NCI-H2107 treated with DMSO at 0.1 percent for 48 hours (cell line): ENCODE measurements around the gene RGS2.

Source experiments
- DNase-seq: peaks from one replicate; lab custom pipeline; 2025; ENCODE audit not compliant: unreplicated experiment; lab: John Stamatoyannopoulos, UW

RGS2 gene

GRCh38 chr1:192808518-192809306, at the start of gene RGS2:
RGS2 (plus strand) TSS chr1:192809039; CDS start chr1:192809072, 33 bp downstream.
- DNase-seq: peak; percentile 89

DNA sequence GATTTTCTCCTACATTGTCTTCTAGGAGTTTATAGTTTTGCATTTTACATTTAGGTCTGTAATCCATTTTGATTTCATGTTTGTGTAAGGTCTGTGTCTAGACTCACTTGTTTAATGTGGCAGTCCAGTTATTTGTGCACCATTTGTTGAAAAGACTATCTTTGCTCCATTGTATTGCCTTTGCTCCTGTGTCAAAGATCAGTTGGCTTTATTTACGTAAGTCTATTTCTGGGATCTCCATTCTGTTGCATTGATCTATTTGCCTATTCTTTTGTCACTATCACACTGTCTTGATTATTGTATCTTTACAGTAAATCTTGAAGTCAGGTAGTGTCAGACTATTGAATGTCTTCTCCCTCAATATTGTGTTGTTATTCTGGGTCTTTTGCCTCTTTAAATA, 49.7 kb upstream of the RGS2 start:
- DNase-seq: no peak

GRCh38 chr1:192762265-192762664, 46.6 kb upstream of the RGS2 start:
- no peak for DNase-seq

GRCh38 chr1:192763243-192763642, 45.6 kb upstream of the RGS2 start:
- no peak for DNase-seq

DNA sequence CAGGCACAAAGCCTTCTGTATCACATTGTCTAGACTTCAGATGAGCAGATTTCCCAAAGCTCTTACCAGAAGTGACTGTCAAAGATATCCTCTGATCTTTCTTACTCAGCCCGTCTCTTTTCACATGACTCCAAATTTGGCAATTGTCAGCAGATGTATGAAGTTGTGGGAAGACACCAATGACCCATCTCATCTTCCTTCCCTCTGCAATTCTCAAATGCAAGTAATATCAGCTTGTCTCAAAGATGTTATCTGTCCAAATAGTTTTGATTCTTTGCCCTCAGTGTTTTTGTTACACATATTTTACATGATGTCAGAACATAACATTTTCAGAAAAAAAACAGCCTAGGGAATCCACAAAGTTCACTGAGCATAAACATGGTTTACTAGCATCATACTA, 45.1 kb upstream of the RGS2 start:
- no peak for DNase-seq

DNA sequence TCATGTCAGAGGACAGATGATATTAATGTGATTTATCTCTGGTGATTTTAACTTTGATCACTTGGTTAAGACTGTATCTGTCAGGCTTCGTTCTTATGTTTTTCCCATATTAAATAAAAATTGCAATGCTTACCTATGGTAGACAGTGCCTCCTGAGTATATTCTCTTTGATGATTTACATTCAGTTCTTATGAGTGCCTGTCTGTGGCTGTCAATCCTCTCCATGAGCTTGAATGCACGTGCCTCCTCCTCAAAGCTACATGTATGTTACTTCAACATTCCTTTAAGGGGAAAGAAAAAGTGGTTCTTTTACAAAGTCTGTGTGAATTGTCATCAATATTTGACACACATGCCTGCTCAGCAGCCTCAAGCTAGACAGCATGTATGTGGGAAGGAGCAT, 44.2 kb upstream of the RGS2 start:
- DNase-seq: no peak

DNA sequence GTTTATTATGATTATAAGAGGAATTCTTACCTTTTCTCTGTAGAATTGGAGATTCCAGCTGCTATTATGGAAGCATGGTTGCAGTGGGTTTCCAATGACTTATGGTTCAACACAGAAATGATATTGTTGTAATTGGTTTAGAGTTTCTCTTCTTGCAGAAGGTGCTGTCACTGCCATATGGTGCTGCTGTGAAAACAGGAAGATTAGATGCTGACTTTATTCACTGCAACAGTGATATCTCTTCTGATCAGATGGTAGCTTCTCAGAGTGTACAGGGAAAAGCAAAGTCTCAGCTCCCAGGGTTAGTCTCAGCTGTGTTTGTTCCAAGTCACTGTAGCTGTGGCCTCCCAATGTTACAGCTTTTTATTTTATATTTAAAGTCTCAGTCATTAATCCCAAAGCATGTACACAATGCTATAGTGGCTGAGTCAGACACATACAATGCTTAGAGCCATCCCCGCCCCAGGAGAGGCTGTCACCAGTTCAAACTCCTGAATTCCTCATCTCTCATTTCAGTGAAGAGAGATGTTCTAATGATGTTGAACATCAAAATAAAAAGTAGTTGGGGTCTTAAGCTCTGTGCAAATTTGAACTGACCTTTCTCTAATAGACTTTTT, 42.7 kb upstream of the RGS2 start:
- DNase-seq: no peak

DNA sequence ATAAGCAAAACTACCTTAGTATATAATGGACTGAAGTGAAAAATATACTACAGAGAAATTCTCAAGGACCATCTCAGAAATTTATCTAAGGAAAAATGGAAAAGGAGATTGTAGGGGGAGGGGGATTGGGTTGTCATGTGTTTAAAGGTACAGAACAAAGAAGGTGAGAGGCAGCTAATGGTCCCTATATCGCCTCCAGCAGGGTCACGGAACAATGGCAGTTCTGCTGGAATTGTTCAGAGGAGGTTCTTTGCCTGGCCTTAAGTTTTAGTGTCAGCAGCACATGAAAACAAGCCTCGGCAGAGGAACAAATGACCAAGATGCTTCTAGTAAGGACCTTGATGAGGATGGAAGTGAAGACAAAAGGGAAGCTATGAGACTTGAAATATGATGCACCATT, 42.0 kb upstream of the RGS2 start:
- no peak for DNase-seq

DNA sequence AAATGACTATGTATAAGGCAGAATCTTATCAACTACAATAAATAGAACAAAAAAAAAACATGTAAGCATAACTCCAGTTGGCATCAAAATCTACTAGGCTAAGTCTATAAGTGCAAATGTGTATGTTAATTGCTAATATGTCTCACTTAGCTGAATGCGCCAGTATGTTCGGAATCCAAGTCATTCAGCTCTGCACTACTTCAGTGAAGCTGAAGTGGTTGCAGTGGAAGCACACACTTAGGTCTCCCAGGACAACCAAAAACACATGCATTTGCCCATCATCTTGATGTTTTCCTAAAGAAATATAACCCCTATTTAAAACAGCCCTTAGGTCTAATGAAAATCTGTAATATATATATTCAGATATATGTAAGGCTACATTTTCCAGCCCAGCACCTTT, 41.0 kb upstream of the RGS2 start:
- DNase-seq: no peak

GRCh38 chr1:192768463-192768862, 40.4 kb upstream of the RGS2 start:
- no peak for DNase-seq

DNA sequence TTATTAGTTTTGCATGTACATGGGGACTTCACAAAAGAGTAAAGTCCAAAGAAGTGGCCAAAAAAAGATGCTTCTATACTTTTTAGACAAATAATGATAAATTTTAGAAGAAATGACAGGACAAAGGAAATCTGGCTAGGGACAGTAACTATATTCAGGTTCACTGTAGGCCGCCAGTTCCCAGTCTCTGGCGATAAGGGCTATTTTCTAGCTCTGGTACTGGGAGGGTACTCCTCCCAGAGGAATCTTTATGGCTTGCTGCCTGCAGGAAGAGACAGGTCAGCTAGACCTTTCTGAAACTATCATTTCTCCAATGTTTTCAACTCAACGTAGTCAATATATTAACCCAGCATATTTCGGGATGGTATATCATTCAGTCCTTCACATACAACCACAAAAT, 37.5 kb upstream of the RGS2 start:
- DNase-seq: no peak

DNA sequence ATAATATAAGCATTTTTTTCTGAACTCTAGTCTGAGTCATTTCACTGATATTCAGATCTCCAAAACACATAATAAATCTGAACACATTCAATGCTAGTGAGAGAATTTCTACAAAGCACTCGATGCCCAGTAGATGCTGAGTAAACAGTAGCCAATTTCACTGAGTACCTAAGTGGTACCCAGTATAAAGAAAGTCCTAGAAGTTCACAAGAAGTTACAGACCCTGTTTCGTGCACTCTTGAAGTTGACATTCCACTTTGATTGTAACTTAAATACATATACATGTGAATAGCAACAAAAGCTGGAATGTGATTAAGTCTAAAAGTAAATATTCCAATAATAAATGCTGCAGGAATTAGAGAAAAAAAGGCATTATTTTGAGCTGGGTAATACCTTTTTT, 33.2 kb upstream of the RGS2 start:
- DNase-seq: no peak

- no peak for DNase-seq
Measured at GRCh38 chr1:192776206-192776605, 32.6 kb upstream of the RGS2 start.

DNA sequence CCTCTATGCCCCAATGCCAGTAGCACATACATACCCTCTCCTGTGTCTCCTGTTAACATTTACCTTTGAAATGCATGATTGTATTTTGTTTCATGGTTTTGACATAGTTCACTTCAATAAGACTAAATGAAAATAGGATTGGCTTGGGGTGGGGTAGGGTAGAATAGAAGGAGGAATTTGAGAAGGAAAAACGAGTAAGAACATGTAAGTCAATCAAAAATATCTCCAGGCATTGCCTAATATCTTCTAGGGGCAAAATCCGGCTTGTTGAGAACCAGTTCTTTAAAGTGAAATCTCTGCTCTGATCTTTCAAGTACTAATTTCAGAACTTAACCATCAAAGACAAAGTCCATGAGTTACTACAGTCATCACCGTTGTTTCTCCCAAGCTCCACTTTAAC, 31.8 kb upstream of the RGS2 start:
- no peak for DNase-seq

DNA sequence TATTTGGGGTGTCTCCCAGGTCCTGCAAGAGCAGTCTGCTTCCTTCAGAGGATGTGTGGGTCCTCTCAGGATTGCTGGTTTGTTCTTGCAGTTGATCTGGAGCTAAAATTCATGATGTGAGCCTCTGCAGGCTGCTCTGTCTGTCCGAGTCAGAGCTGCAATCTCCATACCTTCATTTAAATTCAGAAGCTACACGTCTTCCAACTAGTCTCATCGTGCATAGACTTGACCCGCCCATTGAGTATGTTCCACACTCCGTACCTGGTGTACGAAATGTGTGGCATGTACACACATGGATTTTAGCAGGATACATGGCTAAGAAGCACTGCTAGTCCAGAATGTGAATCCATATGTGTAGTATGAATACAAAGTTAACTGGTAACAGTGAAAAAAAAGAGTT, 25.0 kb upstream of the RGS2 start:
- no peak for DNase-seq

DNA sequence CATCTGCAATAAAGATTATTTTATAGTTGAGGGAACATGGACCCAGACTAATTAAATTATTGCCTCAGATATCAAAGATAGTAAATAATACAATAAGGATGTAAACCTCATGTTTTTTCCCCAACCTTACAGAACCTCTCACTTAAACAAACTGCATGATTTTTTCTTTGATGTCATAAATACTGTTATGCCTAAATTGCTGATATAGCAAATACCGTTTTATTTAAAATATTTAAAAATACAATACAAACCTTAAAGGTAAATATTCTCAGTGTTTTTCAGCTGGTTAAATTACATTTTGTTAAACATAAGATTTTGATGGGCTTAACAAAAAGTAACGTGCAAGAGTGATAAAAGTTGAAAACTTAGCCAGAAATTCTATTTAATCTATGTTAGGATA, 24.4 kb upstream of the RGS2 start:
- DNase-seq: no peak

GRCh38 chr1:192786576-192786975, 22.3 kb upstream of the RGS2 start:
- DNase-seq: no peak

DNA sequence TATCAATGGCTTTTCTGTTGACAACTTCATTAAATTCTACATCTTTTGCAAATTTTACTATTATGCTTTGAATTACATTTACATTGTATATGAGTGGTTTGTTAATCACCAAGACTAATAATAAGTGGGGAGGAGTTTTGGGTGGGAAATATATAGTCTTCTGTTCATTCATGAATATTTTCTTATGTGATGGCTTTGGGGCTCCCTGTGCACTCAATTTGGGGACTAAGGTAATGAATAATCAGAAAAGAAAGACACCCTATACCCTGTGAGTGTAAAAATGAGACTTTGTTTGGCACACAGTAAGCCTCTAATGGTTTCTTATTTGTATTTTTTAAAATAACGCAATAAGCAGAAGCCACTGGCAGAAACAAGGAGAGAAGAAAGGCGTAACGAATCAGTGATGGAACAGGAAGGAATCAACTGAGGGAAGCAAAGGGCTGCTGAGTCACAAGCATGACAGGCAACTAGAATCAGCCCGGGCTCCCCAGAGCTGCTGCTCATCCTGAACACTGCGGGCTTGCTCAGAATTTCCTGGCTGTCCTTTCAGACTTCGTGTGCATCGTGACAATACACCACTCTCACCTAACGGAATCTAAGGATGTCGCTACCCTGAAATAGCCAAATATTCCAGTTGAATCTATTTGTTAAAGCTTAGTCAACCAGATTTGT, 20.8 kb upstream of the RGS2 start:
- DNase-seq: no peak

- DNase-seq: no peak
Measured at GRCh38 chr1:192789871-192790270, 19.0 kb upstream of the RGS2 start.

DNA sequence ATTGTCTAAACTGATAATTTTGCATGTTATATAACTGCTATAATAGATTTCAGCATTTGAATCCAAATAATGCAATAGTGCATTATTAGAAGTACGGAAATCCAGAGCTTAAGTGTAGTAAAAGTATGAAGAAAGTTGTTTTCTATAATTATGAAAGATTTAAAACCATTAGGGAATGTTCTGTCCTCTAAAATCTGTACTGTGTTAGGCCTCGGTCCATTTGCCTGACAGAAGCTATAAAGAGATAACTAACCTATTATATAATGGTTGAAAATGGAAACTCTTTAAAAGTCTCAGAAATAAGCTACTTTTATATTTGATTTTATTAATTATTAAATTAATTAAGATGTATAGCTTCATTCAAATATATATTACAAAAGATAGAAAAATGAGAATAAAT, 16.2 kb upstream of the RGS2 start:
- no peak for DNase-seq

DNA sequence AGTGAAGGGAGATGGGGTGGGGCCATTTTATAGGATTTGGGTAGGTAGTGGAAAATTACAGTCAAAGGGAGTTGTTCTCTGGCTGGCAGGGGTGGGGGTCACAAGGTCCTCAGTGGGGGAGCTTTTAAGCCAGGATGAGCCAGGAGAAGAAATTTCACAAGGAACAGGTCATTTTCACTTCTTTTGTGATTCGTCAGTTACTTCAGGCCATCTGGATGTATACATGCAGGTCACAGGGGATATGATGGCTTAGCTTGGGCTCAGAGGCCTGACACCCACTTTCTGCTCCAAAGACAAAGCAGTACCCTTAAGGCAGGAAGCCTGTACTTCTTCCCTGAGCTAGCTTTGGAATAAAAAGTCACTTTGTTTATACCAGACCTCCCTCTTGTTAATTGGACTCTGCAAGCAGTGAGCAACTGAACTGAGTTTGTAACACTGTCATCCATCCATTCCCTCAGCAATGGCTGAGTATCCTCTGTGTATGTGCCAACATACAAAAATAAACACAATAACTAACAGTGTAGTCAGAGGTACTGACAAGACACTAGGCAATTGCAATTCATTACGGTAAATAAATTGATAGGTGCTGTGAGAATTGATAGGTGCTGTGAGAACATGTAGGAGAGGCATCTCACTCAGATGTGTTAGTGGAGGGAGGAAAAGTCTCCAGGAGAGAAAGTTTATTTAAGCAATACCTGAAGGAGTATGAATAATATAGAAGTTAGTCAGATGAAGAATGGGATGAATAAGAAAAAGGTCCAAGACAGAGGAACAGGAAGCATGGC, 14.7 kb upstream of the RGS2 start:
- no peak for DNase-seq

DNA sequence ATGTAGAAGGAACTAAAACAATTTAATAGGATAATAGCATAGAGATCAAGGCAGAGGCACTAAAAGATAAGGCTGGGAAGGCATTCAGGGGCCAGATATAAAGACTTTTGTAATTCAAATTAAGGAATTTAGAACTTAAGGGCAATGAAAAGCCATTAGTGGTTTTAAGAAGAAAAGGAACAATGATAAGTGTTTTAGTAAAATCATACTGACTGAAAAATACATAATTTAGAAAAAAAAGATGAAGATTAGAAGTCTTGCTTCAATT, 14.1 kb upstream of the RGS2 start:
- no peak for DNase-seq
